ENCODE results near the gene TMEM108. TPM values are rescaled to one million over a fixed set of nuclear protein-coding genes. Genes with fewer than 3 reads are reported as not detected.

TMEM108 gene
- polyA plus RNA-seq, 1 of the 3 experiments (the other 2 are of a cell fraction) = 8.6 TPM

DNA sequence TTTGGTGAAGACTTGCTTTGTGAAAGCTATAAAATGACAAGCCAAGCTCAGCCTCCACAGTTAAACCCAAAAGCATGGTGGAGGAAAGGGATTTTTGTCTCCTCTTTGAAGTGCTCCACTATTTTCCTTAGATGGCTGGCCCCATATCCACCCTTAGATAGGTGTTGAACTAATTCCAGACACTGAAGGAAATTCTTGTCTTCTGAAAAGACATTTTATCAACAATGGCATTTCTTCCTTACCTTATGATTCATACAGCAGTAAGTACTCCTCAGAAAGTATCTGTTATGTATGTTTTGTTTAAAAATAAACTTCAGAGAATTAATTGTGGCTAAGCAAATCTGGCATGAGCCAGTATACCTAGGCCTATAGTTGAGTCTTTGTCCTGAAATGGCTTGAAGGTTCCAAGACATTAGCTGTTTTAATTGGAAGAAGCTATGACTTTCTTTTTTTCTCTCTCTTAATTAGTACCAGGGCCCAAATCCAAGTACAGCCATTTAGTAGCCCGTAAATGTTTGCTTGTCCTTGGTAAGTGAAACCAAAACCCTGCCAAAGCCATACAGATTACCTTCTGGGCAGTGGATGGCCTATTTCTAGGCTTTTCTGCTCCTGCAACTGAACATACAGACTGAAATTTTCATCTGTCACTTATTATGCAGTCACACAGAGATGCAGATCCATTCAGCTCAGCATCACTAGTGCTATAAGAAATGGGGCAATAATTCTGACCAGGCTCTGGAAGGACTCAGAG, 356.5 kb downstream of the TMEM108 start:
- DNase-seq = no peak
- ChIA-PET POLR2A (no interaction called here), CTCF (interaction anchor here (2.0 to 4.2 kb wide), 2 partner anchors 10 to 29 kb away, joined by 9 to 15 read pairs; no protein-coding TSS in a partner anchor)
- Histone ChIP-seq H3K9me3 (no peaks in the 10 kb centered on the region), H3K4me3 (ENCODE audit: low read depth in 2 of 2, low read length in 1 of 2) (no peak overlapping the region), H3K4me2 (no peak overlapping the region), H3K4me1 (ENCODE audit: control insufficient read depth in 1 of 2, insufficient read depth in 2 of 2, low read depth in 1 of 2, low read length in 1 of 2) (peaks cover 3 to 5% of the 10 kb centered on the region in 2 experiments; a peak in 2 of 4 replicates), H3K79me2 (ENCODE audit: insufficient read depth) (no peaks in the 10 kb centered on the region), H3K36me3 (replicated peaks in 1 of 2; ENCODE audit: control insufficient read depth in 1 of 2, insufficient read depth in 2 of 2, low read length in 1 of 2) (peaks cover 0 to 2% of the 10 kb centered on the region in 2 experiments), H3K9me2 (no peaks in the 10 kb centered on the region), H4K20me1 (ENCODE audit: insufficient read depth) (no peaks in the 10 kb centered on the region), H3K9ac (no peak overlapping the region), H3K27ac (ENCODE audit: low read depth in 2 of 2, low read length in 1 of 2) (no peak overlapping the region), H2AFZ (ENCODE audit: low read depth) (no peak overlapping the region), H3F3A (replicated peaks; ENCODE audit: insufficient read depth) (peaks cover 4% of the 10 kb centered on the region), H3K27me3 (ENCODE audit: insufficient read depth) (no peaks in the 10 kb centered on the region)
- WGBS (ENCODE audit: low lambda C conversion rate) = 61% methylated on average over 1 of the region's 1 CpG
- TF ChIP-seq USF1 (IDR thresholded peaks at IDR 0.05; ENCODE audit: borderline replicate concordance, low read depth) = no peak
- TF ChIP-seq RAD21 (IDR thresholded peaks at IDR 0.05; ENCODE audit: low read length) = no peak
- no peak for TF ChIP-seq RCOR1 (IDR thresholded peaks at IDR 0.05; ENCODE audit: low read length)
- TF ChIP-seq GABPA (IDR thresholded peaks at IDR 0.05; ENCODE audit: low read depth) = no peak
- no peak for TF ChIP-seq TCF12 (IDR thresholded peaks at IDR 0.05)
- no peak for TF ChIP-seq RXRA (IDR thresholded peaks at IDR 0.05; ENCODE audit: borderline replicate concordance, low read depth)
- no peak for TF ChIP-seq NRF1 (IDR thresholded peaks at IDR 0.05; ENCODE audit: low read depth, low read length)
- no peak for TF ChIP-seq RFX5 (IDR thresholded peaks at IDR 0.05; ENCODE audit: low read length)
- TF ChIP-seq EP300 (IDR thresholded peaks at IDR 0.05; ENCODE audit: borderline replicate concordance in 1 of 2, low read depth in 1 of 2, low read length in 1 of 2) = no peak
- TF ChIP-seq MAX (IDR thresholded peaks at IDR 0.05; ENCODE audit: low read depth) = no peak
- TF ChIP-seq POLR2AphosphoS5 (IDR thresholded peaks at IDR 0.05; ENCODE audit: low read depth, low read length) = no peak
- TF ChIP-seq USF2 (IDR thresholded peaks at IDR 0.05; ENCODE audit: borderline replicate concordance, low read depth, low read length) = no peak
- no peak for TF ChIP-seq YY1 (IDR thresholded peaks at IDR 0.05; ENCODE audit: low read depth)

DNA sequence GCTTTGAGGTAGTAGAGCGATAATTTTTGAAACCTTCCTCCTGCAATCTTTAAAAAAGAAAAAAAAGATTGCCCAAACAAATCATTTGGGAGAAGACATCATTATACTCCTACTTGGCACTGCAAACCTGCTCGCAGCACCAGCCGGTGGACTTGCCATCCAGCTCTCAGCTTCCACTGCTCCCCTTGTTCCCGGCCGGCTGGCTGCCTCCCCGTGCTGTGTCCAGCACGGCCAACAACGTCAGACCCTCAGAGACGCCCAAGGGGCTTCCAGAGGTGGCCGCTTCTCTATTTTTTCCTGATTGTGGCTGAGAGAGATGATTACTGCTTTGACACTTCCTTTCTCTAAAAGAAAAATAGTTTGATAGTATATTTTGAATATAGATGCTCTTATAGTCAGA, 358.7 kb downstream of the TMEM108 start:
- no peaks in the 10 kb centered on the region for H3K9me2 ChIP-seq
- no peak overlapping the region for H3K4me3 ChIP-seq (ENCODE audit: low read depth in 2 of 2, low read length in 1 of 2)
- 72% methylated on average over 10 of the region's 10 CpGs for WGBS (ENCODE audit: low lambda C conversion rate)
- ChIA-PET CTCF (interaction anchor here (1.2 to 1.5 kb wide), 3 partner anchors 27 to 666 kb away, joined by 3 read pairs; no protein-coding TSS in a partner anchor), POLR2A (no interaction called here)
- H4K20me1 ChIP-seq (ENCODE audit: insufficient read depth) = no peaks in the 10 kb centered on the region
- no peak overlapping the region for H3K4me2 ChIP-seq
- no peaks in the 10 kb centered on the region for H3K79me2 ChIP-seq (ENCODE audit: insufficient read depth)
- H3K36me3 ChIP-seq (replicated peaks in 1 of 2; ENCODE audit: control insufficient read depth in 1 of 2, insufficient read depth in 2 of 2, low read length in 1 of 2) = no peaks in the 10 kb centered on the region
- peaks cover 5 to 20% of the 10 kb centered on the region in 2 experiments; a peak in 3 of 4 replicates for H3K4me1 ChIP-seq (ENCODE audit: control insufficient read depth in 1 of 2, insufficient read depth in 2 of 2, low read depth in 1 of 2, low read length in 1 of 2)
- no peaks in the 10 kb centered on the region for H3K9me3 ChIP-seq
- H3K9ac ChIP-seq = no peak overlapping the region
- H2AFZ ChIP-seq (ENCODE audit: low read depth) = no peak overlapping the region
- DNase-seq = no peak
- H3K27ac ChIP-seq (ENCODE audit: low read depth in 2 of 2, low read length in 1 of 2) = no peak overlapping the region
- no peaks in the 10 kb centered on the region for H3K27me3 ChIP-seq (ENCODE audit: insufficient read depth)
- peaks cover 4% of the 10 kb centered on the region for H3F3A ChIP-seq (replicated peaks; ENCODE audit: insufficient read depth)
- TF ChIP-seq REST (IDR thresholded peaks at IDR 0.05; ENCODE audit: low read depth, low read length) = no peak
- no peak for TF ChIP-seq RCOR1 (IDR thresholded peaks at IDR 0.05; ENCODE audit: low read length)
- no peak for TF ChIP-seq RFX5 (IDR thresholded peaks at IDR 0.05; ENCODE audit: low read length)
- no peak for TF ChIP-seq PBX3 (IDR thresholded peaks at IDR 0.05)
- TF ChIP-seq NFIC (IDR thresholded peaks at IDR 0.05; ENCODE audit: borderline replicate concordance) = no peak
- no peak for TF ChIP-seq EZH2phosphoT487 (IDR thresholded peaks at IDR 0.05; ENCODE audit: borderline replicate concordance, low read depth)
- TF ChIP-seq USF1 (IDR thresholded peaks at IDR 0.05; ENCODE audit: borderline replicate concordance, low read depth) = no peak
- TF ChIP-seq TAF1 (IDR thresholded peaks at IDR 0.05; ENCODE audit: borderline replicate concordance, low read depth, low read length) = no peak
- no peak for TF ChIP-seq SIN3A (IDR thresholded peaks at IDR 0.05; ENCODE audit: borderline replicate concordance, low read depth, low read length)
- no peak for TF ChIP-seq SMC3 (IDR thresholded peaks at IDR 0.05; ENCODE audit: low read depth, low read length)

Measured in SK-N-SH (cell line).